ENCODE measurements around the gene UQCC5.

UQCC5 gene

DNA sequence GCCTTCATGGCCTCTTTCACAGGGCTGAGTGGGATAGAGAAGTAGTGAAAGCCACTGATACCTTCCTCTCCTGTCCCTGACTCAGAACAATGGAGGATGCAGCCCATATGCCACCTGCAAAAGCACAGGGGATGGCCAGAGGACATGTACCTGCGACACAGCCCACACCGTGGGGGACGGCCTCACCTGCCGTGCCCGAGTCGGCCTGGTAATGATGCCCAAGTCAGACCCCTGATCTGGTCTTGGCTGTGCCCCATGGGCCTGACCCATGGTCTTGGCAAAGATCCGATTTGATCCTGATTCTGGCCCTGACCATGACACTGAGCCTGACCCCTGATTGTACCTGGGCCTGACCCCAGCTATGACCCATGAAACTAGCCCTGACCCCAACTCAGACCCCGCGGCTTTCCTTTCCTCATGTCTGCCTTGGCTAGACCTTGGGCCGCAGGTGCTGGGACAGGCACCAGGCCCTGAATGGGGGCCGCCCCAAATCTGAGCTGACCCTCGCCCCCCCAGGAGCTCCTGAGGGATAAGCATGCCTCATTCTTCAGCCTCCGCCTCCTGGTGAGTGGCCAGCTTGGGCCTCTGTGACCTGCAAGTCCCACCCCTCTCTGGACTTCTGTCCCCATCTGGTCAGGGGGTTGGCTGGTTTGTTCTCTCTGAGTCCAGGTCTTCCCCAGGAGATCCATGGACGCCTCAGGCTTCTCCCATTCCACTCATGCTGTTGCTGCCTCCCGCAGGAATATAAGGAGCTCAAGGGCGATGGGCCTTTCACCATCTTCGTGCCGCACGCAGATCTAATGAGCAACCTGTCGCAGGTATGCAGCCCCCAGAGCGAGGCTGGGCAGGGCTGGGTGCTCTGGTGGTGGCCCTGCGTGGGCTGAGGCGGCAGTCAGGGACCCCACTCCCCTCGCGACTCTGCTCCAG lies 18.3 kb upstream of the UQCC5 start:
- DNase-seq (ENCODE audit: low spot score), result no peak
- TF ChIP-seq, protein P1, sequence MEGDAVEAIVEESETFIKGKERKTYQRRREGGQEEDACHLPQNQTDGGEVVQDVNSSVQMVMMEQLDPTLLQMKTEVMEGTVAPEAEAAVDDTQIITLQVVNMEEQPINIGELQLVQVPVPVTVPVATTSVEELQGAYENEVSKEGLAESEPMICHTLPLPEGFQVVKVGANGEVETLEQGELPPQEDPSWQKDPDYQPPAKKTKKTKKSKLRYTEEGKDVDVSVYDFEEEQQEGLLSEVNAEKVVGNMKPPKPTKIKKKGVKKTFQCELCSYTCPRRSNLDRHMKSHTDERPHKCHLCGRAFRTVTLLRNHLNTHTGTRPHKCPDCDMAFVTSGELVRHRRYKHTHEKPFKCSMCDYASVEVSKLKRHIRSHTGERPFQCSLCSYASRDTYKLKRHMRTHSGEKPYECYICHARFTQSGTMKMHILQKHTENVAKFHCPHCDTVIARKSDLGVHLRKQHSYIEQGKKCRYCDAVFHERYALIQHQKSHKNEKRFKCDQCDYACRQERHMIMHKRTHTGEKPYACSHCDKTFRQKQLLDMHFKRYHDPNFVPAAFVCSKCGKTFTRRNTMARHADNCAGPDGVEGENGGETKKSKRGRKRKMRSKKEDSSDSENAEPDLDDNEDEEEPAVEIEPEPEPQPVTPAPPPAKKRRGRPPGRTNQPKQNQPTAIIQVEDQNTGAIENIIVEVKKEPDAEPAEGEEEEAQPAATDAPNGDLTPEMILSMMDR (IDR thresholded peaks at IDR 0.05; ENCODE audit: borderline replicate concordance, control extremely low read depth, extremely low read depth, insufficient read depth, missing control alignments), result no peak
- in situ Hi-C loops (cut with MboI; ENCODE audit: low sequenced_read_pairs, unreplicated experiment), result no loop called here

DNA sequence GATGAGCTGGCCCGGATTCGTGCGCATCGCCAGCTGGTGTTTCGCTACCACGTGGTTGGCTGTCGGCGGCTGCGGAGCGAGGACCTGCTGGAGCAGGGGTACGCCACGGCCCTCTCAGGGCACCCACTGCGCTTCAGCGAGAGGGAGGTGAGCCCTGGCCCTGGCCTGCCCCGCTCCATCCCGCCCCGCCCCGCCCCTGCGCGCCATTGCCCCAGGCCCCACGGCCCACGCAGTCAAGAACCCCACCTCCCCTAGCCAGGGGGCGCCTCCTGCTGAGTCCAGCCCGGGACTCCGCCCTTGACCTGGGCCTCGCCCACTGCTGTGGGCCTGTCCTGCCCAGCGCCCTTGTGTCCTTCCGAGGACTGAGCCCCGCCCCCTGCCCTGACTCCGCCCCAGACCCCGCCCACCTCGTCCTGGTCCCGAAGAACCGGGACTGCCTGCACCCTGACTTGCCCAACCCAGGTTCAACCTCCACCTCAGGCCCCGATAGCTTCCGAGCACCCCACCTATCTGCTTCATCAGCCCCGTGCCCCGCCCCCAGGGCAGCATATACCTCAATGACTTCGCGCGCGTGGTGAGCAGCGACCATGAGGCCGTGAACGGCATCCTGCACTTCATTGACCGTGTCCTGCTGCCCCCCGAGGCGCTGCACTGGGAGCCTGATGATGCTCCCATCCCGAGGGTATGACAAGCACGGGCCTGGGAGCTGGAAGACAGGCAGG lies 17.5 kb upstream of the UQCC5 start:
- in situ Hi-C loops (cut with MboI; ENCODE audit: low sequenced_read_pairs, unreplicated experiment), result no loop called here
- TF ChIP-seq, protein P1 (IDR thresholded peaks at IDR 0.05; ENCODE audit: borderline replicate concordance, control extremely low read depth, extremely low read depth, insufficient read depth, missing control alignments), result no peak
- no peak for DNase-seq (ENCODE audit: low spot score)

DNA sequence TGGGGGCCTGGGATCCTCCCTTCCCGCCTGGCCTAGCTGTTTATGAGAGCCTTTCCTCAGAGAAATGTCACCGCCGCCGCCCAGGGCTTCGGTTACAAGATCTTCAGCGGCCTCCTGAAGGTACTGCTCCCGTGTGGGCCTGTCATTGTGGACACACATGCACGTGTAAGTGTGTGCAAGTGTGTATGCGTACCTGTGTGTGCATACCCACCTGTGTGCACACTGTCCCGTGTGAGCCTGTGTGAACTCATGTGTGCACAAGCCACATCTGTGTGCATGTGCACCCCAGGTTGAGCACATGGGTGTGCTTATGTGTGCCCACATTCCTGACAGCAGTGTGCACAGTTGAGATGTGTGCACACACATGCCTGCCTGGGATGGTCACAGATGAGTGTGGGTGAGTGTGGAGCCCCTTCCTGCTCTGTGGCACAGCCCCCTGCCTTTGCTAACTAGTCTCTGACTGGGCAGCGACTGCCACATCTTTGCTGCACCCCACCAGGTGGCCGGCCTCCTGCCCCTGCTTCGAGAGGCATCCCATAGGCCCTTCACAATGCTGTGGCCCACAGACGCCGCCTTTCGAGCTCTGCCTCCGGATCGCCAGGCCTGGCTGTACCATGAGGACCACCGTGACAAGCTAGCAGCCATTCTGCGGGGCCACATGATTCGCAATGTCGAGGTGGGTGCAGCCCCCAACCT lies 16.8 kb upstream of the UQCC5 start:
- DNase-seq (ENCODE audit: low spot score), result no peak
- TF ChIP-seq, protein P1 (IDR thresholded peaks at IDR 0.05; ENCODE audit: borderline replicate concordance, control extremely low read depth, extremely low read depth, insufficient read depth, missing control alignments), result no peak
- in situ Hi-C loops (cut with MboI; ENCODE audit: low sequenced_read_pairs, unreplicated experiment), result no loop called here

DNA sequence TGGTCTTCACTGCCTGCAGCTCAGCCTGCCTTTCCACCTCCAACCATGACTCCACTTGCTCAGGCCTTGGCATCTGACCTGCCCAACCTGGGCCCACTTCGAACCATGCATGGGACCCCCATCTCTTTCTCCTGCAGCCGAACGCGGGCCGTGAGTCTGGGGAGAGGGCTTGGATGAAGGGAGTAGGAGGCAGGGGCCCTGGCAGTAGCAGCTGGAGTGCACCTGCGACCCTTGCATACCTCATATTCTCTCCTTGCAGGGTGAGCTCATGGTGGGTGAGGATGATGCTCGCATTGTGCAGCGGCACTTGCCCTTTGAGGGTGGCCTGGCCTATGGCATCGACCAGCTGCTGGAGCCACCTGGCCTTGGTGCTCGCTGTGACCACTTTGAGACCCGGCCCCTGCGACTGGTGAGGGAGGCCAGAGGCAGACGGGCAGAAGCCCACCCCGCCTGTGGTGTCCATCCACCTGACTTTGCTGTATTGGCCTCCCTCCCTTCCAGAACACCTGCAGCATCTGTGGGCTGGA lies 16.2 kb upstream of the UQCC5 start:
- in situ Hi-C loops (cut with MboI; ENCODE audit: low sequenced_read_pairs, unreplicated experiment), result no loop called here
- TF ChIP-seq, protein P1 (IDR thresholded peaks at IDR 0.05; ENCODE audit: borderline replicate concordance, control extremely low read depth, extremely low read depth, insufficient read depth, missing control alignments), result no peak
- DNase-seq (ENCODE audit: low spot score), result no peak

DNA sequence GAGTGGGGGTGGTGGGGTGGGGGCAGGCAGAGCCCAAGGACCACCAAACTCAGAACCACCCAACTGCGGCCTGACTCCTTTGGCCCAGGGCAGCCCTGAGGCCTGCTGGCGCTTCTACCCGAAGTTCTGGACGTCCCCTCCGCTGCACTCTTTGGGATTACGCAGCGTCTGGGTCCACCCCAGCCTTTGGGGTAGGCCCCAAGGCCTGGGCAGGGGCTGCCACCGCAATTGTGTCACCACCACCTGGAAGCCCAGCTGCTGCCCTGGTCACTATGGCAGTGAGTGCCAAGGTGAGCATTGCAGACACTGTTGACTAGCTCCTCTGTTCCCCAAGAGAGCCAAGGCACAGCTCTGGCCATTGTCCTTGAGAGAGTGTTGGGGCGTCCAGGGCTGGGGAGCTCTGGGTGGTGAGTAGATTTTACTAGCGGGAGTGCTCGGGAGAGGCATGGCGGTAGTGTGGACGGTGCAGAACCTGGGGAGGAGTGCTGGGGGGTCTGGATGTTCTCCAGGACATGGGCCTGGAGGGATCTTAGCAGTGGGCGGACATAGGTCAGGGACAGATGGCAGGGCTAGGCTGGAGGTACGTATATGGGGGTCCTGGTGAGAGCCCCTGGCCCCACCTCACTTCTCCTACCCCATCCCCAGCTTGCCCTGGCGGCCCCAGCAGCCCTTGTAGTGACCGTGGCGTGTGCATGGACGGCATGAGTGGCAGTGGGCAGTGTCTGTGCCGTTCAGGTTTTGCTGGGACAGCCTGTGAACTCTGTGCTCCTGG lies 15.5 kb upstream of the UQCC5 start:
- TF ChIP-seq, protein P1 (IDR thresholded peaks at IDR 0.05; ENCODE audit: borderline replicate concordance, control extremely low read depth, extremely low read depth, insufficient read depth, missing control alignments), result no peak
- no peak for DNase-seq (ENCODE audit: low spot score)
- in situ Hi-C loops (cut with MboI; ENCODE audit: low sequenced_read_pairs, unreplicated experiment), result no loop called here
